Skeletal muscle cell (primary cell): ENCODE data around the gene ATG16L2.
A peak's percentile ranks its signal among the peaks of the same experiment; 100 is the strongest.
"Not testable (repeated sequence)": the region's sequence is repeated elsewhere in the genome, so short reads cannot be mapped to it uniquely, and the experiment has no call there.

Experiments used
- DNase-seq: peaks from one replicate; pipeline ENCODE4 v3.0.0-alpha.2; 2010; ENCODE audit warnings: low read depth
- H3K4me3 ChIP-seq: 2 replicates; pipeline ENCODE4 v1.5.1; 2011; ENCODE audit warnings: low read depth, mild to moderate bottlenecking, control low read depth, low read length, moderate library complexity

The ATG16L2 gene

GRCh38 chr11:72793425-72794367 lies 20.5 kb upstream of the ATG16L2 start, which contains the start of gene STARD10:
STARD10 (minus strand) TSS chr11:72794047; CDS start chr11:72781181, 12,866 bp downstream.
- H3K4me3 ChIP-seq, result peak within 1 kb of the TSS; percentile 65
- peak; percentile 75 for DNase-seq

GRCh38 chr11:72798361-72798760 lies 15.8 kb upstream of the ATG16L2 start:
- DNase-seq, result no peak
- H3K4me3 ChIP-seq, result no peak overlapping the region

- no peak overlapping the region for H3K4me3 ChIP-seq
- DNase-seq, result no peak
Observed at GRCh38 chr11:72799441-72799840, 14.8 kb upstream of the ATG16L2 start.

- no peak for DNase-seq
- H3K4me3 ChIP-seq, result no peak overlapping the region
Observed at GRCh38 chr11:72802822-72803221, 11.4 kb upstream of the ATG16L2 start.

GRCh38 chr11:72805216-72805615 lies 9.0 kb upstream of the ATG16L2 start:
- no peak overlapping the region for H3K4me3 ChIP-seq
- no peak for DNase-seq

- not testable (repeated sequence) for DNase-seq, H3K4me3 ChIP-seq
Observed at GRCh38 chr11:72806378-72806777, 7.8 kb upstream of the ATG16L2 start.

- no peak overlapping the region for H3K4me3 ChIP-seq
- no peak for DNase-seq
Observed at GRCh38 chr11:72807021-72807693, 7.1 kb upstream of the ATG16L2 start.

- no peak for DNase-seq
- H3K4me3 ChIP-seq, result no peak overlapping the region
Observed at GRCh38 chr11:72807792-72808191, 6.4 kb upstream of the ATG16L2 start.

GRCh38 chr11:72808331-72808798 lies 5.8 kb upstream of the ATG16L2 start:
- no peak for DNase-seq
- H3K4me3 ChIP-seq, result no peak overlapping the region

- not testable (repeated sequence) for H3K4me3 ChIP-seq, DNase-seq
Observed at GRCh38 chr11:72811686-72812085, 2.5 kb upstream of the ATG16L2 start.

GRCh38 chr11:72812604-72812966 lies 1.6 kb upstream of the ATG16L2 start:
- no peak for DNase-seq
- H3K4me3 ChIP-seq, result peak overlapping the region; percentile 81

- H3K4me3 ChIP-seq, result peak overlapping the region; percentile 81
- no peak for DNase-seq
Observed at GRCh38 chr11:72812967-72813739, 1.1 kb upstream of the ATG16L2 start.

- DNase-seq, result no peak
- H3K4me3 ChIP-seq, result peak overlapping the region; percentile 81
Observed at GRCh38 chr11:72813740-72814285, 398 bp upstream of the ATG16L2 start.

- no peak for DNase-seq
- H3K4me3 ChIP-seq, result peak overlapping the region; percentile 81
Observed at GRCh38 chr11:72815110-72815618, 953 bp downstream of the ATG16L2 start.

GRCh38 chr11:72816404-72816990 lies 2.3 kb downstream of the ATG16L2 start:
- DNase-seq, result no peak
- no peak overlapping the region for H3K4me3 ChIP-seq

GRCh38 chr11:72817966-72818365 lies 3.8 kb downstream of the ATG16L2 start:
- H3K4me3 ChIP-seq, result no peak overlapping the region
- no peak for DNase-seq

- no peak for DNase-seq
- no peak overlapping the region for H3K4me3 ChIP-seq
Observed at GRCh38 chr11:72818971-72819370, 4.8 kb downstream of the ATG16L2 start.

GRCh38 chr11:72820439-72821139 lies 6.4 kb downstream of the ATG16L2 start:
- no peak overlapping the region for H3K4me3 ChIP-seq
- no peak for DNase-seq
